ENCODE measurements around the gene CHRNA5. TPM values are rescaled to one million over a fixed set of nuclear protein-coding genes. Genes with fewer than 3 reads are reported as not detected.

Gene CHRNA5
- total RNA-seq, 1 donor from 2014 or later = 2.1 TPM

- peak; percentile 11 for DNase-seq
Observed at GRCh38 chr15:78640527-78641101, 75.3 kb downstream of the CHRNA5 start.

- DNase-seq = peak; percentile 56
Observed at GRCh38 chr15:78641102-78641748, 75.9 kb downstream of the CHRNA5 start, which contains the start of gene CHRNB4. Gene CHRNB4 (minus strand): TSS chr15:78641210. CDS start chr15:78641133, 77 bp downstream.

- DNase-seq = no peak
Observed at GRCh38 chr15:78641749-78642275, 76.5 kb downstream of the CHRNA5 start.

- DNase-seq = peak; percentile 31
Observed at GRCh38 chr15:78642331-78642730, 77.0 kb downstream of the CHRNA5 start.

Small RNA genes within 50 kb of the gene (small RNA-seq; reads per million reads assigned to genes)
- not detected for gene AC067863.2 (ENCODE audit: low replicate concordance)

Other genes starting within 250 kb of the CHRNA5 start
- gene CRABP1, start 225.2 kb upstream of the CHRNA5 start, total RNA-seq = 21.6 TPM
- gene IREB2, start 127.3 kb upstream of the CHRNA5 start, total RNA-seq = 108 TPM
- 6.9 TPM for gene HYKK, start 57.9 kb upstream of the CHRNA5 start, total RNA-seq
- 165 TPM for gene PSMA4, start 25.1 kb upstream of the CHRNA5 start, total RNA-seq
- 0.82 TPM for gene CHRNA3, start 55.5 kb downstream of the CHRNA5 start, total RNA-seq
- 1.1 TPM for gene CHRNB4, start 75.7 kb downstream of the CHRNA5 start, total RNA-seq
- 16.3 TPM for gene ADAMTS7, start 245.9 kb downstream of the CHRNA5 start, total RNA-seq

Data from tongue (tissue), 3 donors.